Sigmoid colon (tissue), 7 donors: ENCODE results near the gene SMYD3. TPM values are rescaled to one million over a fixed set of nuclear protein-coding genes. Genes with fewer than 3 reads are reported as not detected.
"Not testable (repeated sequence)": the region's sequence is repeated elsewhere in the genome, so short reads cannot be mapped to it uniquely, and the experiment has no call there.

Source experiments
- DNase-seq: peaks from one replicate; pipeline ENCODE4 v3.0.0-alpha.2; 2019
- H3K27ac ChIP-seq, 4 donors: fragments of 200-600 bp; sonication (generic); one replicate each; pipeline ENCODE4 v1.5.1; 2016 to 2019; ENCODE audit warnings: mild to moderate bottlenecking in 1 of 4
- H3K27me3 ChIP-seq, 3 donors: fragments of 200-600 bp; sonication (generic); one replicate each; pipeline ENCODE4 v1.5.1; 2019; ENCODE audit warnings: mild to moderate bottlenecking in 1 of 3
- H3K36me3 ChIP-seq, 4 donors: fragments of 200-600 bp; sonication (generic); one replicate each; pipeline ENCODE4 v1.5.1; 2016 to 2019
- H3K4me1 ChIP-seq, 4 donors: fragments of 200-600 bp; sonication (generic); one replicate each; pipeline ENCODE4 v1.5.1; 2017 to 2019
- H3K4me3 ChIP-seq, 4 donors: fragments of 200-600 bp; sonication (generic); one replicate each; pipeline ENCODE4 v1.5.1; 2017 to 2019; ENCODE audit warnings: mild to moderate bottlenecking in 2 of 4, moderate library complexity in 1 of 4
- H3K9me3 ChIP-seq, 4 donors: fragments of 200-600 bp in 3 of 4; sonication (generic) in 3 of 4; one replicate each; pipeline versions ENCODE4 v1.5.1 to v1.6.1; 2013 to 2019
- CTCF ChIP-seq, 4 experiments: fragments of 450-650 bp in 3 of 4; fragments of 200-600 bp in 1 of 4; IDR thresholded peaks; one replicate each; pipeline ENCODE4 v1.5.1; 2016 to 2019; ENCODE audit warnings: antibody characterized with exemption in 4 of 4, mild to moderate bottlenecking in 3 of 4, moderate library complexity in 2 of 4
- EP300 ChIP-seq, 4 donors: sonication (generic); formaldehyde crosslinking; IDR thresholded peaks; one replicate each; pipeline ENCODE4 v1.6.1; 2017; ENCODE audit warnings: antibody characterized with exemption in 4 of 4
- POLR2A ChIP-seq, 2 donors: fragments of 450-650 bp; IDR thresholded peaks; one replicate each; pipeline ENCODE4 v1.6.1; 2016; ENCODE audit warnings: antibody characterized with exemption in 2 of 2, mild to moderate bottlenecking in 2 of 2, moderate library complexity in 2 of 2
- POLR2AphosphoS5 ChIP-seq, 4 donors: sonication (generic); formaldehyde crosslinking; IDR thresholded peaks; one replicate each; pipeline ENCODE4 v1.6.1; 2017; ENCODE audit warnings: antibody characterized with exemption in 4 of 4
- WGBS, 2 donors: extraction: QIAGEN DNeasy Blood & Tissue Kit; methylation state at CpG; one replicate each; pipeline ENCODE4 v1.1.7; 2013; 5-methylcytosine and 5-hydroxymethylcytosine counted together
- intact Hi-C: fragments of 100-400 bp; cut with DNase I; formaldehyde crosslinking; loops from one replicate; pipeline ENCODE4 v1.15.1; 2023
- polyA plus RNA-seq, 3 donors: library from polyadenylated mRNA; stranded (reverse); fragments of 200-250 nt; gene quantifications; one replicate each; pipeline ENCODE4 v1.2.3, GENCODE V29; 2013
- total RNA-seq, 4 donors: library from RNA; depleted of rRNA; stranded (reverse); fragments of >200 nt; gene quantifications; one replicate each; pipeline ENCODE4 v1.1.0, GENCODE V29; 2016
- donor health status: healthy with polysubstance abuse.
- donor health status: Bipolar disorder and iron deficiency.
- donor health status: healthy.

Gene SMYD3
- total and polyA plus RNA-seq, 7 donors: 8.7 to 23.8 (median 17.1) TPM

GRCh38 chr1:245825128-245825901, 681.8 kb downstream of the SMYD3 start:
- Histone ChIP-seq H3K36me3 (no peaks in the 10 kb centered on the region), H3K27me3 (no peaks in the 10 kb centered on the region), H3K4me1 (no peaks in the 10 kb centered on the region), H3K27ac (no peak overlapping the region), H3K9me3 (no peaks in the 10 kb centered on the region), H3K4me3 (no peak overlapping the region)
- WGBS, 2 donors: 90 to 92% methylated on average over 13 of the region's 13 CpGs
- intact Hi-C loops: no loop called here
- DNase-seq: no peak
- TF ChIP-seq POLR2AphosphoS5 (IDR thresholded peaks at IDR 0.05) (no peak), CTCF (IDR thresholded peaks at IDR 0.05) (no peak), EP300 (IDR thresholded peaks at IDR 0.05) (no peak), POLR2A (IDR thresholded peaks at IDR 0.05) (no peak)

GRCh38 chr1:245823408-245824147, 683.5 kb downstream of the SMYD3 start:
- Histone ChIP-seq H3K9me3 (no peaks in the 10 kb centered on the region), H3K27ac (no peak overlapping the region), H3K4me3 (no peak overlapping the region), H3K4me1 (no peaks in the 10 kb centered on the region), H3K36me3 (no peaks in the 10 kb centered on the region), H3K27me3 (no peaks in the 10 kb centered on the region)
- DNase-seq: no peak
- intact Hi-C loops: no loop called here
- no peak for TF ChIP-seq POLR2AphosphoS5 (IDR thresholded peaks at IDR 0.05)
- 94 to 95% methylated on average over 13 of the region's 13 CpGs for WGBS, 2 donors

- intact Hi-C loops: no loop called here
- H3K27me3 ChIP-seq: no peaks in the 10 kb centered on the region
- no peaks in the 10 kb centered on the region for H3K36me3 ChIP-seq
- no peak for DNase-seq
- TF ChIP-seq CTCF (IDR thresholded peaks at IDR 0.05): no peak
- no peak for TF ChIP-seq POLR2A (IDR thresholded peaks at IDR 0.05)
- TF ChIP-seq POLR2AphosphoS5 (IDR thresholded peaks at IDR 0.05): no peak
- TF ChIP-seq EP300 (IDR thresholded peaks at IDR 0.05): no peak
- H3K4me3 ChIP-seq: no peak overlapping the region
- H3K9me3 ChIP-seq: no peaks in the 10 kb centered on the region
- no peaks in the 10 kb centered on the region for H3K4me1 ChIP-seq
- H3K27ac ChIP-seq: no peak overlapping the region
- 92 to 93% methylated on average over 11 of the region's 11 CpGs for WGBS, 2 donors
Measured at GRCh38 chr1:245822996-245823395, 684.1 kb downstream of the SMYD3 start.

GRCh38 chr1:245818363-245818762, 688.7 kb downstream of the SMYD3 start:
- DNase-seq, H3K27me3 ChIP-seq, H3K9me3 ChIP-seq, H3K4me1 ChIP-seq, H3K4me3 ChIP-seq, intact Hi-C loops, H3K36me3 ChIP-seq, H3K27ac ChIP-seq: not testable (repeated sequence)
- 87 to 89% methylated on average over 4 to 5 of the region's 6 CpGs for WGBS, 2 donors

GRCh38 chr1:245816496-245816895, 690.6 kb downstream of the SMYD3 start:
- DNase-seq, H3K9me3 ChIP-seq, H3K4me3 ChIP-seq, intact Hi-C loops, H3K27ac ChIP-seq, H3K27me3 ChIP-seq, H3K36me3 ChIP-seq, H3K4me1 ChIP-seq: not testable (repeated sequence)
- WGBS, 2 donors: 94 to 95% methylated on average over 24 of the region's 24 CpGs

- no peak for TF ChIP-seq POLR2A (IDR thresholded peaks at IDR 0.05)
- TF ChIP-seq CTCF (IDR thresholded peaks at IDR 0.05): no peak
- TF ChIP-seq POLR2AphosphoS5 (IDR thresholded peaks at IDR 0.05): no peak
- no peak for TF ChIP-seq EP300 (IDR thresholded peaks at IDR 0.05)
- no peaks in the 10 kb centered on the region for H3K36me3 ChIP-seq
- 88 to 89% methylated on average over 10 of the region's 10 CpGs for WGBS, 2 donors
- H3K27ac ChIP-seq: no peak overlapping the region
- H3K4me1 ChIP-seq: no peaks in the 10 kb centered on the region
- DNase-seq: no peak
- intact Hi-C loops: no loop called here
- no peak overlapping the region for H3K4me3 ChIP-seq
- no peaks in the 10 kb centered on the region for H3K9me3 ChIP-seq
- no peaks in the 10 kb centered on the region for H3K27me3 ChIP-seq
Measured at GRCh38 chr1:245814651-245815050, 692.4 kb downstream of the SMYD3 start.
